GM12865 (cell line): ENCODE results near the gene MRFAP1L1.

ENCODE experiments used
- DNase-seq: peaks from one replicate; pipeline ENCODE4 v3.0.0; 2010; ENCODE audit warnings: low read depth
- H3K4me3 ChIP-seq: 2 replicates; pipeline ENCODE4 v1.5.1; 2011; ENCODE audit warnings: mild to moderate bottlenecking, low read depth, low read length, control low read depth
- CTCF ChIP-seq: IDR thresholded peaks from 2 replicates; pipeline ENCODE4 v1.5.1; 2011; ENCODE audit warnings: low read length, control low read depth, low read depth, inconsistent platforms; ENCODE audit not compliant: insufficient read depth; ENCODE audit errors: missing control alignments

MRFAP1L1 gene

GRCh38 chr4:6694177-6694901 is 15.3 kb downstream of the MRFAP1L1 start:
- no peak for DNase-seq
- H3K4me3 ChIP-seq = no peak overlapping the region
- TF ChIP-seq CTCF = no peak

GRCh38 chr4:6693231-6694176 is 16.2 kb downstream of the MRFAP1L1 start, which contains the start of gene S100P:
Gene S100P (plus strand): TSS chr4:6693878. CDS start chr4:6693933, 55 bp downstream.
- no peak for DNase-seq
- no peak within 1 kb of the TSS for H3K4me3 ChIP-seq
- TF ChIP-seq CTCF = no peak

GRCh38 chr4:6692806-6693205 is 16.9 kb downstream of the MRFAP1L1 start:
- DNase-seq = no peak
- no peak for TF ChIP-seq CTCF
- no peak overlapping the region for H3K4me3 ChIP-seq

- no peak for DNase-seq
- no peak overlapping the region for H3K4me3 ChIP-seq
- no peak for TF ChIP-seq CTCF
Measured at GRCh38 chr4:6692379-6692778, 17.3 kb downstream of the MRFAP1L1 start.

- TF ChIP-seq CTCF = no peak
- H3K4me3 ChIP-seq = no peak overlapping the region
- DNase-seq = no peak
Measured at GRCh38 chr4:6689506-6689960, 20.1 kb downstream of the MRFAP1L1 start.

- peak; percentile 69 for DNase-seq
- no peak for TF ChIP-seq CTCF
- H3K4me3 ChIP-seq = no peak overlapping the region
Measured at GRCh38 chr4:6688879-6689505, 20.7 kb downstream of the MRFAP1L1 start.
